Measurements from ENCODE around the gene LPCAT2.

DNA sequence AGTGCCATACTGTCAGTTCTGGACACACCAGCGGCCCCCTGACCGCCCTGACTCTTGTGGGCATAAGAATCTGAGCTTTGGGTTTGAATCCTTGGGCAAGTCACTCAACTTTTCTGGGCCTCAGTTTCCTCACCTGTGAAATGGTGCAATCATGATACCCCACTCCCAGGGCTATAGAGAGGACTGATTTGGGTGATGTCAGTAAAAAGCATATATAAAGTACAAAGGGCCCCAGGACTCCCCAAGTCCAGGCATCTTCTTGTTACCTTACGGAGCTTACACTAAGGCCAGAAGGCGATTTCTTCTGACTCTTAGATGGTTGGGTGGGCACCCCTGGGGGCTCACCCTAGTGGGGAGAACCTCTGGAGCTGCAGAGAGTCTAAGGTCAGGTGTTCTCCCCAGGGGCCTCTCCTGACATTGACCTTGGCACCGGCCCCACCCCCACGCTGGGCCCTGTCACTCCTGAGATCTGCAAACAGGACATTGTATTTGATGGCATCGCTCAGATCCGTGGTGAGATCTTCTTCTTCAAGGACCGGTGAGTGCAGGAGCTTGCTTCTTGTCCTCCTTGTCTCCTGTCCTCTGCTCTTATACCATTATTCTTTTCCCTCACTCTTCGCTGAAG, 16.0 kb upstream of the LPCAT2 start:
- TF ChIP-seq EZH2 (conservative IDR thresholded peaks at IDR 0.05; ENCODE audit: low read depth, low read length) (no peak), CENPBD1 (CRISPR knock-in tag; IDR thresholded peaks at IDR 0.05; ENCODE audit: borderline replicate concordance, low read depth) (no peak), ZNF749 (CRISPR knock-in tag; IDR thresholded peaks at IDR 0.05; ENCODE audit: borderline replicate concordance) (no peak), AGO2 (optimal IDR thresholded peaks at IDR 0.05; ENCODE audit: low read depth, low read length) (no peak), MXI1 (IDR thresholded peaks at IDR 0.05; ENCODE audit: borderline replicate concordance, low read depth, low read length) (no peak), GLI4 (CRISPR knock-in tag; IDR thresholded peaks at IDR 0.05; ENCODE audit: borderline replicate concordance) (no peak), MTF2 (CRISPR knock-in tag; IDR thresholded peaks at IDR 0.05; ENCODE audit: borderline replicate concordance) (no peak), PHB2 (IDR thresholded peaks at IDR 0.05; ENCODE audit: partially characterized antibody) (no peak)
- TF ChIP-seq, protein P1, sequence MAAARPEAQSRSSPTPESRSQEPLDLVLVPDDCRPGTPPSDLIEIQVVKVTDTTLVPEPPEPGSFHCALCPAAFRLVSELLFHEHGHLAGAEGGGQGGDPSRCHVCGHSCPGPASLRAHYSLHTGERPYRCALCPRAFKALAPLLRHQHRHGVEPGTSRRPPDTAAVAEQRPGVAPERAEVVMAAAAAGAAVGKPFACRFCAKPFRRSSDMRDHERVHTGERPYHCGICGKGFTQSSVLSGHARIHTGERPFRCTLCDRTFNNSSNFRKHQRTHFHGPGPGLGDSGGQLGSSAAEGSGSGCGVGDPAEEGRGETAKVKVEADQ (CRISPR knock-in tag; IDR thresholded peaks at IDR 0.05; ENCODE audit: borderline replicate concordance): no peak
- TF ChIP-seq, protein P2, sequence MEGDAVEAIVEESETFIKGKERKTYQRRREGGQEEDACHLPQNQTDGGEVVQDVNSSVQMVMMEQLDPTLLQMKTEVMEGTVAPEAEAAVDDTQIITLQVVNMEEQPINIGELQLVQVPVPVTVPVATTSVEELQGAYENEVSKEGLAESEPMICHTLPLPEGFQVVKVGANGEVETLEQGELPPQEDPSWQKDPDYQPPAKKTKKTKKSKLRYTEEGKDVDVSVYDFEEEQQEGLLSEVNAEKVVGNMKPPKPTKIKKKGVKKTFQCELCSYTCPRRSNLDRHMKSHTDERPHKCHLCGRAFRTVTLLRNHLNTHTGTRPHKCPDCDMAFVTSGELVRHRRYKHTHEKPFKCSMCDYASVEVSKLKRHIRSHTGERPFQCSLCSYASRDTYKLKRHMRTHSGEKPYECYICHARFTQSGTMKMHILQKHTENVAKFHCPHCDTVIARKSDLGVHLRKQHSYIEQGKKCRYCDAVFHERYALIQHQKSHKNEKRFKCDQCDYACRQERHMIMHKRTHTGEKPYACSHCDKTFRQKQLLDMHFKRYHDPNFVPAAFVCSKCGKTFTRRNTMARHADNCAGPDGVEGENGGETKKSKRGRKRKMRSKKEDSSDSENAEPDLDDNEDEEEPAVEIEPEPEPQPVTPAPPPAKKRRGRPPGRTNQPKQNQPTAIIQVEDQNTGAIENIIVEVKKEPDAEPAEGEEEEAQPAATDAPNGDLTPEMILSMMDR (CRISPR knock-in tag; IDR thresholded peaks at IDR 0.05): no peak

Measured in HepG2 (cell line).